ENCODE measurements around the gene C17orf113. TPM values are rescaled to one million over a fixed set of nuclear protein-coding genes. Genes with fewer than 3 reads are reported as not detected.

The C17orf113 gene
- polyA plus RNA-seq (ENCODE audit: insufficient read length in 4 of 4) = 1 to 10 TPM; 3.1 to 6.0 (median 3.3) TPM

DNA sequence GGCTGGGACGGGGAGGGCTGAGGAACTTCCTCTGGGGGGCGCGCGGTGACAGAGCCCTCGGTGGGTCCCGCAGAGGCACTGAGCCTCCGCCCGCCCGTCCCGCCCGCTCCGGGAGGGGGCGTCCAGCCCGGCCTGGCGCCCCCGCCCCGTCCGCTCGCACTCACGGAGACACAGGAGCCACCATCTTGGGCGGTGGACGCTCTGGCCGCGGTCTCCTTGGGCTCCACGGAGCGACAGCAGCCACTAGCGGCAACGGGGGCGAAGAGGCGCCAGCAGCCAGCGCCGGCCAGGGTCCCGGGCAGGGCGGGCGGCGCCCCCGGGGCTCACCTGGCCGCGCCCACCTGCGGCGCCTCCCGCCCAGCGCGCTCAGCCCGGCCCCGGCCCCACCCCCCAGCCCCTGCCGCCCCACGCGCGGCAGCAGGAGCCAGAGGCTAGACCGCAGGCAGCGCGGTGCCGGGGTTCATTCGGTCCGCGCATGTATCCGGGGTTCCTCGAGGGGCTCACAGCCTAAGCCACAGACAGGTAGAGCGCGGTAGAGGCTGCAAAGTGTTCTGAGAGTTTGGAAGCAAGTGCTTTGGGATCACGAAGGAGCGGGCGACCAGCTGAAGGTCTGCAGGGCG lies at the start of gene C17orf113:
C17orf113 (minus strand) TSS at position 209 of the 620 bp plus-strand sequence. CDS start 7,225 bp downstream, outside the sequence.
- DNase-seq (ENCODE audit: low read depth in 4 of 4, low spot score in 3 of 4) = no peak

DNA sequence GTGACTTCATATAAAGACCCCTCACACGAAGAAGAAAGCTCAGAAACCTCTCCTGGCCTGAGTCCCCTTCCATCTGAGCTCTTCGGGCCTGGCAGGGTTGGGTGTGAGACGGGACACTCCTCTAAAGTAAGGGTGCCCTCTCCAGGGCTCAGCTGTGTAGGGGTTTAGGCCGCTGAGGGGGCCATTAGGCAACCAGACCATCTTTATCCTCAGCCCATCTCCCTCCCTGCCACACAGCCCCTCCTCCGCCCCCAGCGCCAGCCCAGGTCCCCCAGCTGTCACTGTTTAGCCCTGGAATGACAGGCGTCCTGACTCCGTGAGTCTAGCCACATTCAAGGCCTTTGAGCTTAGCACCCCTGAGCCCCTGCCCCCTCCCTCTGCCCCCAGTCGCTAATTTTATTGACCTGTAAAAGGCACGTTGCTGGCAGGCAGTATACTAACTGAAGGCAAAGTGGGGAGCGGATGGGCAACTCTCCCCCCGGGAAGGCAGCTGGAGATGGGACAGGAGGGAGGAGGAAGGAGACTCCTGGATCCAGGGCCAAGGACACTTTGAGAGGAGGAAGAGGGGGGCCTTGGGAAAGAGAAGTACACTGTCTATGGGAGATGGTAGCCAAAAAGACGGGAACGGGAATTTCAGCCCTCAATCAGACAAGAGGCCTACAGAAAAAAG lies 48.5 kb upstream of the C17orf113 start:
- DNase-seq (ENCODE audit: low read depth in 4 of 4, low spot score in 3 of 4) = no peak

DNA sequence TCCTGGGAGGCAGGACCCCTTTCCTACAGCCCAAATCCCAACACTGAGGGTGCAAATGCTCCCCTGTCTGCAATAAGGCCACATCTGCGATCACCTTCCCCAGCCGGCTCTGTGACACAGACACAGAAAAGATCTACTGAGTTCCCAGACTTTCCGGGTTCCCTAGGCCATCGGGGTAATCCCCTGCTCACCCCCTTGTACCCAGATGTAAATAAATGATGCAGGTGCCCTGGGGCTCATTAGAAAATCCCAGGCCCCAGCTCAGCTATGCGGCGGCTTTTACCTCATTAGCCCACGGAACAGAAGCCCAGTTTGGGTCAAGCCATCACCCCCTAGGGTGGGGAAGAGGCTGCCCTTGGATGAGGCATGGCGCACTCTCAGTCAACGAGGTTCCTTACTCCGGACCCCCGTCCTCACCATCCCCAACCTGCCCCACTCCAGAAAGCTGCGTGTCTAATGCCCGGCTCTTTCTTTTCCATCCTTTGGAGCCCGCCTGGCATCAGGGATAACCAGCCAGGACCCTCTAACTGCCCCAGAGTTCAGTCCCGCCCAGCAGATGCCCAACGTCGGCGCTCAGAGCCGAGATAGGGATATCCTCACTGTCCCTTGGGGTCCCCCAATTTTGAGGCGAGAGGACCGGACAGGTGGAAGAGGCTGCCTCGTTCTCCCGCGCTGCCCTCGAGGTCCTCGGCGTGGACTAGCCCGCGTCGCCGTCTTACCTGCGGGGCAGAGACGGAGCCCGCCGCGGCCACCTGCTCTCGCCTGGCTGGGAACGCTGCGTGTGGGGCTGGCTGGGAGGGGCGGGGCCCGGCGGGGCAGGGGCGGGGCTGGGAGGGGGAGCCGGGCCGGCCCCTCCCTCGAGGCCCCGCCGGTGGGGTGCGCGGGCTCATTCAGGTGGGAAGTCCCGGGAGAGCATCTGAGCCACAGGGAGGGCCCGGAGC lies 47.6 kb upstream of the C17orf113 start, which contains the start of gene ZNF385C:
ZNF385C (minus strand) TSS at position 783 of the 941 bp plus-strand sequence. CDS start 35,417 bp downstream, outside the sequence.
- DNase-seq (ENCODE audit: low read depth in 4 of 4, low spot score in 3 of 4) = no peak

- DNase-seq (ENCODE audit: low read depth in 4 of 4, low spot score in 3 of 4) = no peak
Observed at GRCh38 chr17:42096360-42097111, 46.1 kb upstream of the C17orf113 start.

GRCh38 chr17:42094375-42095069 lies 44.1 kb upstream of the C17orf113 start:
- DNase-seq (ENCODE audit: low read depth in 4 of 4, low spot score in 3 of 4) = no peak

DNA sequence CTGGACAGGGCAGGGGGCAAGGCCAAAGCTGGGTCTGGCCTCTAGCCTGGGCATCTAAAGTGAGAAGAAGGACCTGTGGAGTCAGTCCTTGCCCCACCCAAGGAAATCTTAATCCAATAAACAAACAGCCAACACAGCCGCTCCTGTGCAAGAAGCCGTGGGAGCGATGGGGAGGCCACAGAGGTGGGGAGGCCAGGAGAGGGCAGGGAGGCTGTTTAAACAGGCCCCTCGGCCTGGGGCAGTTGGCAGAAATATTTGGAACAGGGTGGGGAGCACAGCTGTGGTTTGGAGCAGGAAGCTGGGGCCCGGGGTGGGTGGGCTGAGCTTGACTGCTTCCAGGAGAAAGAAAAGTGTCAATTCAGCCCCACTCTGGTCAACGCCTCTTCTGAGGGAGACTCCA lies 42.5 kb upstream of the C17orf113 start:
- DNase-seq (ENCODE audit: low read depth in 4 of 4, low spot score in 3 of 4) = no peak

- no peak for DNase-seq (ENCODE audit: low read depth in 4 of 4, low spot score in 3 of 4)
Observed at GRCh38 chr17:42090964-42091790, 40.8 kb upstream of the C17orf113 start.

DNA sequence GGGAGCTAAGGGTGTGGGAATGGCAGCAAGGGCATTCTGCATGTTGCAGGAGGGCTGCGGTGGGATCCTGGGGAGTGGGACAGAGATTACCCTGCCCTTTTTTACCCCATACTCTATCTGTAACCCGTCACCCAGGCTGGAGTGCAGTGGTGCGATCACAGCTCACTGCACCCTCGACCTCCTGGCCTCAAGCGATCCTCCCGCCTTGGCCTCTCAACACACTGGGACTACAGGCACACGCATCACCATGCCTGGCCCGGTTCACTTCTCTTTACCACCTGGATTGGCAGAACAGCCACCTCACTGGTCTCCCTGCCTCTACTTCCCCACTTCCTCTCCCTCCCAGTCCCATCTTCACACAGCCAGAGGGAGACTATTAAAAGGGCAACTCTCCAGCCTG lies 38.3 kb upstream of the C17orf113 start:
- no peak for DNase-seq (ENCODE audit: low read depth in 4 of 4, low spot score in 3 of 4)

DNA sequence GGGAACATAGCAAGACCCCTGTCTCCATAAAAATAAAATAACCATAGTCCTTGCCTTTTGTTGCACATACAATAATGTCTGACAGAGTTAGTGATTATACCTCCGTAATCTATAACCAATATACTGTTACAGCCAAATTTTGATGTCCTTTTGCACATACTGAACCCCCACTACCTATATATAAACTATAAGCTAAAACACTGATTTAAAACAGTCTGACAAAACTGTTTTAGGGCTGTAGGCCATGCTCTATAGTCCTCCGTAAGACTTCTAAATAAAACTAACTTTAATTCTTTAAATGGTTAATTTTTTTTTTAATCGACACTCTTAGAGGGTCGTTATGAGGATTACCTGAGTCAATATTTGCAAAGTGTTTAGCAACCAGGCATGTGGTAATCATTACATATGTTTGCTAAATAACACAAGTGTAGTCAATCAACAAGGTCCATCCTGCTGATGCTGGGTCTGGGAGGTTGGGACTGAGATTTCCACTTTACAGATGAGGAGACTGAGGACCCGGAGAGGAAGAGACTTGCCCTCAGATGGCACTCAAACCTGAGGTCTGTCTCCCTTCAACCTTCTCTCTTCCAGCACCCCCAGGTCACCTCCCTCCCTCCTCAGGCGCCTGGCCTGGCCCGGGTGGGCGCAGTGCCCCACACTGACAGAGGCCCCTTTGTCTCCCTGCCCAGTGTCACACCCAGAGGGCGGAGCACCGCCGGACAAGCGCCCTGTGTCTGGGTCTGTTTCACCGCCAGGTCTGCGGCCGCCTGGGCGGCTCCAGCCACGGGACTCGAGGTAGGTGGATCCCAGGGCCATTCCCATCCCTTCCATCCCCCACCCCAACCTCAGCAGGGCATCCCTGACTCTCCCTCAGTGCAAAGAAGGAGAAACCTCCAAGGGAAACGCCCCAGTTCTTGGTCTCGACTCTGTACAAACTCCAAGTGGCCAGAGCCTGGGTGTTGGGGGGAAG lies 37.6 kb upstream of the C17orf113 start:
- no peak for DNase-seq (ENCODE audit: low read depth in 4 of 4, low spot score in 3 of 4)

DNA sequence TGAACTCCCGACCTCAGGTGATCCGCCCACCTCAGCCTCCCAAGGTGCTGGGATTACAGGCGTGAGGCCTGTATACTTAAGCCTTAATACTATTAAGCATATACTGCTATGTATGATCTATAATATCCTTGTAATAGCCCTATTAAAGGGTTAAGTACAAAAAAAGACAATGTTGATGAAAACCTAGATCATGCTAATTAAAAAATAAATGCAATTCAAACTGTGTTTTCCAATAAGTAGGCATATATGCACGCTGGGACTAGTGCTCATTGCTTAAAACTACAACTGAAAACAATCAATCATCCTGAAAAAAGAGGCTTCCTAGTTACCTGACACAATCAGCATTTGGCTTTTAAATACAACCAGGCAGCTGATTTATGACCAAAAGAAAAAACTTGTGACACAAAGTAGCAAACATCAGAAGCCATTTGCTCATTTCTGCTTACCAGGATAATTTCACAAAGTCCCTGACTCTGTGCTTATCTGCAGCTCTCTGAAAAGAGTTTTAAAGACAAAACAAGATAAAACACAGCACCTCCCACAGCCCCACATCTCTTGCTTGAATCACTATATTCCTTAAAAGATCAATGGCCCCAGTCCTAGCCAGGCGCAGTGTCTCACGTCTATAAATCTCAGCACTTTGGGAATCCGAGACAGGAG lies 36.8 kb upstream of the C17orf113 start:
- DNase-seq (ENCODE audit: low read depth in 4 of 4, low spot score in 3 of 4) = no peak

GRCh38 chr17:42081516-42082129 lies 31.2 kb upstream of the C17orf113 start:
- no peak for DNase-seq (ENCODE audit: low read depth in 4 of 4, low spot score in 3 of 4)

DNA sequence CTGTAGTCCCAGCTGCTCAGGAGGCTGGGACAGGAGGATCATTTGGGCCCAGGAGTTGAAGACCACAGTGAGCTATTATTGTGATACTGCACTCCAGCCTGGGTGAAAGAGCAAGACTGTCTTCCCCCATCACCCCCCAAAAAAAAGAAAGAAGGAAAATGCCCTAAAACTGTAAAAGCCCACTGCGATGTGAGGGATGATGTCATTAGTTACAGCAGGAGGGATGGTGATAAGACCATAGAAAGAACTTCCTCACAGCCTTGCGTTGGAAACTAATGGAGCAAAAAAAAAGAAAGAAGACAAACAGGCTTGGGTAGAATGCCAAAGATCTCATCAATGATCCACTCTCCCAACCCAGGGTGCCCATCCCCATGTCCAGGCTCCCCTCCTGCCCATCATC lies 29.1 kb upstream of the C17orf113 start:
- no peak for DNase-seq (ENCODE audit: low read depth in 4 of 4, low spot score in 3 of 4)

DNA sequence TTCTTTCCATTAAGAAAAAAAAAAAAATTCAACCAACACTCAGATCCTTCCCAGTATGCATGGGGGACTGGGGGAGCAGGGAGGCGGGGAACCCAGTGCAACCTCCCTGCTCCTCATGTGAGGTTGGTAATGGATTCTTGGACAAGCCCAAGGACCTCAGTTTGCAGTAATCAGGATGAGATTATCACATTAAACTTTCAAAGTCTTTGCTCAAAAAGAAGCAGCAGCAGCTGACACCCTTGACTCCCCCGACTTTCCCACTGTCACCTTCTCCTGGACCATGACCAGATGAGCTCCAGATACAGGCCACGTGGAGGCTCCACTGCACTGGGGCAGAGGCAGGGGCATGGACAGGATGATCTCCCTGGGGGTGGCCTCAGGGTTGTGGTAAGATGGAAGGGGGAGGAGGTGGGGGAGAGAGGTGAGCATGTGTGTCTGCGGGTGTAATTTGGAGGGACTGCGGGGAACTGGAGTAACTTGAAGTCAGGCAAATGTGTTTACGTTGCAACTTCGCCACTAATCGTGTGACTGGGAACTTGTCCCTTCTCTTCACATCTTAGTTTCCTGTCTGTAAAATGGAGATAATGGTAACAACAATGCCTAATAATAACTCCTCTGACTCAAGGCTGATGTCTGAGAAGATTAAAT lies 28.1 kb upstream of the C17orf113 start:
- no peak for DNase-seq (ENCODE audit: low read depth in 4 of 4, low spot score in 3 of 4)

- DNase-seq (ENCODE audit: low read depth in 4 of 4, low spot score in 3 of 4) = no peak
Observed at GRCh38 chr17:42077755-42078154, 27.4 kb upstream of the C17orf113 start.

DNA sequence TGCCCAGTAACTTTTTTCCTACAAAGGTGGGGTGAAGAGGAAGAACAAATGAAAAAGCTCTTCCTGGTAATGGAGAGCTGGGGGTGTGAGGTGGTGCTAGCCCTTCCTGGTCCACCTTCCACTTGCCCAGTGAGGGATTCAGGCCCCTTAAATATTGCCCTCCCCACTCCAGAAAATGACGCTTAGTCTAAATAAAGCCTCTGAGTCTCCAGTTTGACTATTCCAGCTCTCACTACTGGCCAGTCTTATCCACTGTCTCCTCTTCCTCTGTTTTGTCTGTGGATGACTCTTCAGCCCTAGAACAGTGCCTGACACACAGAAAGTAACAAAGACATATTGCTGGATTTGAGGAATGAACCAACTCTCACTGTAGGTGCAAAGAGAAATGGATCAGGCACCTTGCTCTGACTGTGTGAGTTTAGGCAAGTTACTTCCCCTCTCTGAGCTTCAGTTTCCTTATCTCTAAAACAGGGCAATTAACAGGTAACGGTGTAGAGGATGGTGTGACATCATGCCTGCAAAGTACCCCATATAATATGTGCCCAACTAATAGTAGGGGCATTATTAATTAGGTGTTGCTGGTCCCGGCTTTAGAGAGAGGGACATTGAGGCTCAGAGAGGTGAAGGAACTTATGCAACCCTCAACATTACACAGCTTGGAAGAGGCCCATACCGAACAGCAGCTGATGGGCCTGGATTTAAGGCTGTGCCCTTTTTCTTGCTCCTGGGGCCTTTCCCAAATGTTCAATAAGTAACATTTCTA lies 26.6 kb upstream of the C17orf113 start:
- DNase-seq (ENCODE audit: low read depth in 4 of 4, low spot score in 3 of 4) = no peak

- no peak for DNase-seq (ENCODE audit: low read depth in 4 of 4, low spot score in 3 of 4)
Observed at GRCh38 chr17:42075789-42076188, 25.4 kb upstream of the C17orf113 start.
